OCI-LY3 (cell line): ENCODE measurements around the gene ZNRD2.

Source experiments
- CTCF ChIP-seq: fragments of 200-600, 300-600 bp; sonication (generic); IDR thresholded peaks from 2 replicates; pipeline ENCODE4 v1.5.1; 2014; ENCODE audit warnings: antibody characterized with exemption, low read length, low read depth
- EZH2phosphoT487 ChIP-seq: fragments of 200-600 bp; shearing (Covaris generic); IDR thresholded peaks from 2 replicates; pipeline ENCODE4 v1.6.1; 2018; ENCODE audit warnings: antibody characterized with exemption, mixed run types, low read depth

GRCh38 chr11:65617990-65618751 is 47.9 kb downstream of the ZNRD2 start:
- no peak for TF ChIP-seq CTCF
- TF ChIP-seq EZH2phosphoT487 = no peak
